ENCODE data around the gene DCC. TPM values are rescaled to one million over a fixed set of nuclear protein-coding genes. Genes with fewer than 3 reads are reported as not detected.
A peak's percentile ranks its signal among the peaks of the same experiment; 100 is the strongest.

Gene DCC
- total and polyA plus RNA-seq, 2 of the 8 experiments (the other 6 are each of a cell fraction or from before 2014, with no cell fraction given): 0.14 to 1.4 TPM

GRCh38 chr18:52395146-52395852 lies 55.3 kb downstream of the DCC start:
- CTCF ChIA-PET (ENCODE audit: partially characterized antibody): interaction anchor here (0.6 kb wide), 1 partner anchor 81 kb away, joined by 3 read pairs; no protein-coding TSS in a partner anchor
- Histone ChIP-seq H3K4me3 (ENCODE audit: extremely low read depth in 1 of 4, insufficient read depth in 2 of 4, low read depth in 3 of 4, low read length in 4 of 4) (no peak overlapping the region), H3K36me3 (ENCODE audit: control insufficient read depth in 2 of 4, insufficient read depth in 4 of 4, low read length in 3 of 4) (no peaks in the 10 kb centered on the region), H3K4me2 (ENCODE audit: insufficient read depth in 1 of 2, low read depth in 2 of 2, low read length in 2 of 2) (no peak overlapping the region), H4K8ac (ENCODE audit: extremely low read depth, insufficient read depth, low read length) (no peak overlapping the region), H3K23me2 (ENCODE audit: low read depth, low read length) (no peaks in the 10 kb centered on the region), H3K4me1 (replicated peaks in 1 of 4; ENCODE audit: control insufficient read depth in 3 of 4, insufficient read depth in 4 of 4, low read length in 3 of 4) (no peaks in the 10 kb centered on the region), H4K5ac (ENCODE audit: insufficient read length, low read depth, low read length) (no peak overlapping the region), H3K18ac (ENCODE audit: extremely low read depth, low read length) (no peak overlapping the region), H3K79me2 (ENCODE audit: control insufficient read depth in 1 of 2, insufficient read depth in 2 of 2, low read length in 2 of 2) (no peaks in the 10 kb centered on the region), H2BK5ac (ENCODE audit: low read depth, low read length) (no peak overlapping the region), H2AFZ (ENCODE audit: low read length) (0 out of 2 replicates have a peak overlapping the region, but pooled peaks have one; percentile 11), H3K4ac (replicated peaks; ENCODE audit: insufficient read length, low read depth, low read length) (no peak overlapping the region), H3K9ac (replicated peaks in 1 of 4; ENCODE audit: extremely low read depth in 1 of 4, low read depth in 3 of 4, low read length in 3 of 4) (no peak overlapping the region), H2BK20ac (ENCODE audit: low read length) (no peak overlapping the region), H3K27ac (ENCODE audit: low read depth, low read length) (no peak overlapping the region), H3K56ac (replicated peaks; ENCODE audit: insufficient read length, low read depth, low read length) (no peak overlapping the region), H3K79me1 (ENCODE audit: low read depth, low read length) (no peaks in the 10 kb centered on the region), H2AK5ac (ENCODE audit: low read depth, low read length) (no peak overlapping the region), H4K20me1 (replicated peaks in 1 of 2; ENCODE audit: control insufficient read depth in 1 of 2, insufficient read depth in 2 of 2, low read length in 2 of 2) (no peaks in the 10 kb centered on the region), H3K9me3 (ENCODE audit: insufficient read depth in 2 of 2, low read depth in 1 of 2, low read length in 1 of 2) (no peaks in the 10 kb centered on the region), H2BK15ac (ENCODE audit: low read length) (no peak overlapping the region), H3K27me3 (replicated peaks in 1 of 4; ENCODE audit: control insufficient read depth in 3 of 4, extremely low read depth in 1 of 4, insufficient read depth in 3 of 4, low read length in 3 of 4) (no peaks in the 10 kb centered on the region), H4K91ac (replicated peaks; ENCODE audit: insufficient read length, low read length) (no peak overlapping the region), H3K14ac (ENCODE audit: insufficient read length) (no peak overlapping the region), H3K23ac (ENCODE audit: insufficient read length) (no peak overlapping the region), H2BK120ac (replicated peaks; ENCODE audit: low read depth, low read length) (no peak overlapping the region), H2BK12ac (ENCODE audit: low read depth, low read length) (no peak overlapping the region)
- FAIRE-seq (no peak), DNase-seq (ENCODE audit: low read depth in 1 of 2, low spot score in 2 of 2) (no peak)
- POLR2A ChIA-PET (ENCODE audit: partially characterized antibody): no interaction called here
- 98% methylated on average over 5 of the region's 5 CpGs; no CpG with 5 or more reads in 1 of the 2 experiments for WGBS, 2 experiments (ENCODE audit: extremely low coverage in 1 of 2, insufficient coverage in 1 of 2, insufficient read length in 1 of 2, insufficient replicate concordance in 2 of 2, low coverage in 1 of 2, low lambda C conversion rate in 2 of 2, missing lambda C conversion rate in 1 of 2)
- TF ChIP-seq E2F6 (IDR thresholded peaks at IDR 0.05): no peak

Data from H1 (cell line).